PC-3 (cell line): ENCODE measurements around the gene PVRIG.
"Not testable (repeated sequence)": the region's sequence is repeated elsewhere in the genome, so short reads cannot be mapped to it uniquely, and the experiment has no call there.

Experiments used
- CTCF ChIP-seq: fragments of 300-600 bp; sonication (generic); conservative IDR thresholded peaks from 2 replicates; pipeline ENCODE4 v1.5.1; 2017; ENCODE audit warnings: antibody characterized with exemption, low read depth, mild to moderate bottlenecking, low read length
- EZH2 ChIP-seq: fragments of 300-600 bp; sonication (generic); IDR thresholded peaks from one replicate; pipeline ENCODE4 v1.6.1; 2017; ENCODE audit warnings: antibody characterized with exemption, mild to moderate bottlenecking, low read length; ENCODE audit not compliant: unreplicated experiment
- EZH2phosphoT487 ChIP-seq: fragments of 300-600 bp; sonication (generic); IDR thresholded peaks from 2 replicates; pipeline ENCODE4 v1.6.1; 2018; ENCODE audit warnings: mild to moderate bottlenecking, antibody characterized with exemption, low read length, borderline replicate concordance

- not testable (repeated sequence) for TF ChIP-seq CTCF, EZH2phosphoT487, EZH2
These were observed 37.1 kb upstream of the PVRIG start for GRCh38 chr7:100182616-100183015.
